NCI-H2081 (cell line): ENCODE data around the gene SLC7A1.

Experiments used
- DNase-seq, 2 experiments: peaks; one replicate each; lab custom pipeline; 2025; lab: John Stamatoyannopoulos, UW

The SLC7A1 gene

DNA sequence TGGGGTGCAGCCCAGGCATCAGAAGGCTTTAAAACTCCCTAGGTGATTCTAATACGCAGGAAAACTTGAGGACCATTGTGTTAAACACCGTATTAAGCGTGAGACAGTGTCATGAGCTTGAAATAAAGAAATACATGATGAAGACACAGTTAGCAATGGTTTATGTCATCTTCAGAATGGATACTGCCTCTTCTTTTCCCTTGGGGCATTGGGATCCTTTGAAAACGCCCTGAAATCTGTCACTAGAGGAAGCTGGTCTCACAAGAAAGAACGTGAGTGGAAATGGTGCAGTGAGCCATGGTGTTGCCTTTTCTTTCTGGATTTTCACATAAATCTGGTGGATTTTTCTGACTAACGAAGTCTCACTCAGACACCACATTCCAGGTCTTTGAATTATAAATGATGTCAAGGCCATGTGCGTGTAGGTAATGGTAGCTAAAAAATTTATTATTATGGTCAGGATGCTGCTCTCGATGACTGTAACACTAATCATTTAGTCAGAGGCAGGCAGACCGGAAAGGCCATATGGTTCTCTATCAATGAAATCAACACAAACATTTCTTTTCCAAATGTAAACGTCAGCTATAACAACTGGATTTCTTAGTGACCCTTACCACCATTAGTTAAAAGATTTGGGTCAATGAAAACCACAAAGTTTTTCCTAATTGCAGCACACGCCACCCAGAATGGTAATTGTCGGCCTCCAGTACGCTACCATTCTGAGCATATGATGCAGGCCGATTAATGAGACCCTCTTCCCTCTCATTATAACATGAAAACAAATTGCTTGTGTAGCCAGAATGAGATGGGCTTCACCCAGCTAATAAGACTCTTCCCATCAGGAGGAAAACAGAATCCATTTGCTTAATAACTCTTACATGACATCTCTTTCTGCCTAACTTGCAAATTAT lies 105.6 kb downstream of the SLC7A1 start:
- no peak for DNase-seq

DNA sequence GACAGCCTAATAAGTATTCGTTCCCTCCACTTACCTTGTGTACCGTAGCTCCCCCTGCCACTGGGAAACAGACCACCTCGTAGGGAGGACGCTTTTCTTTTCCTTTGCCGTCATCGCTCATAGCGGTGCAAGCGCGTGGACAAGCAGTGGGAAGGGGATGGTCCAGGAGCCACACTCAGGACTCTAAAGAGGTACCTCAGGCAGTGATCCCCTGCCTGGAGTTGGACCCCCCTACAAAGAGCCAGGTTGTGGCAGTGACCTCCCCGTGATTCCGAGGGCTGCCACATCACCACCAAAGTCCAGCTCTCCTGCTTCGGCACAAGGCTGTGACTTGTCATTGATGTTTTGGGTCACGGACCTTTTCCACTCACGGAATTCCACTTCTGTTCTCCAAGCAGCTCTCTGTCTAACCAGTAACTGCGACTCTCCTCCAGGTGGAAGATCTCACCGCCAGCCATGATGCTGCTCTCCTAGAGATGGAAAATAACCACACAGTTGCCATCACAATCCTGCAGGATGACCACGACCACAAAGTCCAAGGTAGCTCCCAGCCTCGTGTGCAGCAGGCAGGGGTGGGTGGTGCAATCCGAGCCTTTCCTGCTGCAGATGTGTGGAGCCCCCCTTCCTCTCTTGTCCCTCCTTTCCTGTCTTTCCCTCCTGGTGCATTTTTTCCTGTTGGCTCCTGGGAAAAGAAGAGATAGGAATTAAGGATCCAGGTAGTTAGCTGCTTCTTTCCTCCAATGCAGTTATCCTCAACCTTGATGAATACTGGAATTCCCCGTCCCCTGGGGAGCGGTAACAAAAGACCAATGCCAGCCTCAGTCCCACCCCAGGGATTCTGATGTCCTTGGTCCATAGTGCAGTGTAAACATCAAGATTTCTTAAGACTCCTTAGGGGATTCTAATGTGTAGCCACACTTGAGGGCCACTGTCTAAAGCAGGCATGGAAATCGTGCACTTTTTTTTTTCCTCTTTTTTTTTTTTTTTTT lies 107.7 kb downstream of the SLC7A1 start:
- no peak for DNase-seq

DNA sequence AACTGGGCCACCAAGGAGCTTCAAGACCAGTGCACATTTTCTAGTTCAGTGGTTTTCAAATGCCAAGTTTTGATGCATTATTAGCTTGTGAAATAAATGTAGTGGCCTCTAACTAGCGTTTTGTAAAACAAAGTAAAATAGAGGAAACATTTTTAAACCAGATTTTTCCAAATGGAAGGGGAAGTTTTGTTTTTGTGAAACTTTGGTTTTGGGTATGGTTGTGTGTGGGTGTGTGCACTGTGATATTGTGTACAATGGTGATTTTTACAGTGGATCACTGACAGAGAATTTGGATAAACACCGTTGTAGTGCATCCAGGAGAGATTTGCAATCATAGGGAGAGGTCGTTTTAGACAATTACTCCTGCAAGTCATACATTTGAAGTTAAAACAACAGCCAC lies 108.9 kb downstream of the SLC7A1 start:
- DNase-seq, result no peak

- no peak for DNase-seq
Measured at GRCh38 chr13:29484796-29485195, 110.7 kb downstream of the SLC7A1 start.

DNA sequence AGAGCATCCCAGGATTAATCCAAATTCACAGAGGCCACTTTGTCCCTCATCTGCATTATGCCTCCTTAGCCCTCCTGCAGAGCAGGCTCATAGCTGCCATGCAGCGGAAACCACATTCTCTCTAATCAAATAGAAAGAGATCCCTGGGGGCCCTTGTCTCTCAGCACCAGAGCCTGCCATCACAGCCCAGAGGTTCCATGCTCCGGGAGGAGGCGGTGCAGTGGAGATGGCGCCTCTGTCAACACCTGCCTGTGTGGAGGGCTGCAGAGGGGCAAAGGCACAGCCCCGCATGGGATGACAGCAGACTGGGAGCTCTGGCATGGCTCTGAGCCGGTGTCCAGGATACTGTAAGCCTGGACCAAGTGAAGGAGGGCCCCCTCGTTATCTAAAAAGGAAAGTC lies 111.3 kb downstream of the SLC7A1 start:
- DNase-seq, result no peak

GRCh38 chr13:29483623-29484022 lies 111.9 kb downstream of the SLC7A1 start:
- DNase-seq, result no peak

GRCh38 chr13:29483211-29483610 lies 112.3 kb downstream of the SLC7A1 start:
- no peak for DNase-seq

DNA sequence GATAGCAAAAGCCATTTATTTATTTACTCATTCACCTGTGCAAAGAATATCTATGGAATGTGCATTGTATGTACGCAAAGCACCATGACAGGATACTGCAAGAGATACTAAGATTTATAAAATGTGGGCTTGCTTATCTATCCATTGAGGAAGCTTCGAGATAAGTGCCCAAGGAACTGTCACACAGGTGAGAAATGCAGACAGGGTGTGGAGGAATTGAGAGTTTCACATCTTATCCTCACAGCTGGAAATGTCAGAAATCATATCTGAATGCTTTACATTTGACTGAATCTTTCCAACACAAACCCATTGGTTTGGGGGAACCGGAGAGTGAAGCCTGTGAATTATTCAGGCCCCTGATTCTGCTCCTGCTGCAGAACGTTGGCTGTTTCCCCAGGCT lies 113.0 kb downstream of the SLC7A1 start:
- DNase-seq, result no peak

GRCh38 chr13:29481603-29482002 lies 113.9 kb downstream of the SLC7A1 start:
- no peak for DNase-seq

DNA sequence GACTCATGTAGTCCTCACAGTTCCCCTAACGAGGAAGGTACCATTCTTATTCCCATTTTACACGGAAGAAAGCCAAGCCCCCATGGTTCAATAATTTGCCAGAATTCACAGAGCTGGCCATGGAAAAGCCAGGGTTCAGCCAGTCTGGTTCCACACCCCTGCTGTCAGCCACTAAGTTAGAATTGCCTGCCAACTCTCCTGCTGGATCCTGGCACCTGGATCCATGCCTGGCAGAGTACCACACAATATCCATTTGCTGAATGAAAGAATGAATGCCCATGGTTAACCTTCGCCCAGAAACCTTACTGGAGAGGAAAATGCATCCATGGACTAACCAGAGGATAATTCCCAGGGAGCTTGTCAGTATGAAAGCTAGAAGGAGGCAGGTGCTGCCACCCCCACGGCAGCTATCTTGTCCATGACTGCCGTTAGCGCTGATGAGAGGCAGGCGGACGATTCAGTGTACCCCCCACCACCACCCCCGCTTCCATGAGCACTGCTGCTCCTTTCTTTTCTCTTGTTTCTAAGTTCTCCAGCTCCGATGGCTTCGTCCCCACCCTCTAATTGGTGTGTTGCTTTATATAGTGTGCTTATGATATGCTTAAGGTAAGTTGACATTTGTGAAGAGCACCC lies 114.5 kb downstream of the SLC7A1 start:
- DNase-seq, result no peak

DNA sequence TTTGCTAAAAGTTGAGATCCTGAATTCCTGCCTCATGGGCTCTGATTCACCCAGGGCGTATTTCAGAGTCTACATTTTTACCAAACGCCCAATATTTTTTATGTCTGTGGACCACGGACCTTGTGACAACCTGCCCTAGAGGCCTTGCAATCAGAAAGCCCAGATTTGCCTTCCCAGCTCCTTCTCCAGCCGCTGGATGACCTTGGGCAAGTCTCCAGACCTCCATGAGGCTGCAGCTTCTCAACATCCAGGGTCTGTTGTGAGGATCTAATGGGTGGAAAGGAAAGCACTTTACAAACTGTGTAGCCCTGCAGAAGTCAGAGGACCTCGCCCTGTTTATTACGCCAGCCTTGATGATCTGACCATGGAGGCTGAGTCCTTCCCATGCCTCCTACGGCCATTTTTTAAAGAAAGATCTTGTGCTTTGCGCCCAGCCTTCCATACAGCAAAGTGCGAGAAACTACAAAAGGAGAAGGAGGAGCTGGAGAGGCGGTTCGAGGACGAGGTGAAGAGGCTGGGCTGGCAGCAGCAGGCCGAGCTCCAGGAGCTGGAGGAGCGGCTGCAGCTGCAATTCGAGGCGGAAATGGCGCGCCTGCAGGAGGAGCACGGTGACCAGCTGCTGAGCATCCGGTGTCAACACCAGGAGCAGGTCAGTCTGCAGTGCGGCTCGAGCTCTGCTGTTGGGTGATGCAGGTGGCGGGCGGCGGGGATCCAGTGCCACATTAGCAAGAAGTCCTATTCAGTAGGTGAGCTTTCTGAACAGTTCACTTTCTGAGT lies 115.6 kb downstream of the SLC7A1 start:
- DNase-seq, result no peak

DNA sequence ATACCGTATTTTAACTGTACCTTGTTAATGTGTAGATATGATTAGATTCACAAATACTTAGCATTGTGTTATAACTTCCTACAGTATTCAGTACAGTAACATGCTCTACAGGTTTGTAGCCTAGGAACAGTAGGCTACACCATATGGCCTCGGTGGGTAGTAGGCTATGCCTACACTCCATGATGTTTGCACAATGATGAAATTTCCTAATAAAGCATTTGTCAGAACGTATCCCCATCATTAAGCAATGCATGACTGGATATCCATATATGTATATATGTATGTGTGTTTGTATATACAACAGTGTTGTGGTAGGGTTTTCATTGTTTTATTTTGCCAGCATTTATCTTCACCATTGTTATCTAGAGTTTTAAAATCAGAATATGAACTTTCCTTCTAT lies 119.4 kb downstream of the SLC7A1 start:
- DNase-seq, result no peak

GRCh38 chr13:29474991-29475390 lies 120.5 kb downstream of the SLC7A1 start:
- DNase-seq, result no peak

- no peak for DNase-seq
Measured at GRCh38 chr13:29473166-29473565, 122.3 kb downstream of the SLC7A1 start.

DNA sequence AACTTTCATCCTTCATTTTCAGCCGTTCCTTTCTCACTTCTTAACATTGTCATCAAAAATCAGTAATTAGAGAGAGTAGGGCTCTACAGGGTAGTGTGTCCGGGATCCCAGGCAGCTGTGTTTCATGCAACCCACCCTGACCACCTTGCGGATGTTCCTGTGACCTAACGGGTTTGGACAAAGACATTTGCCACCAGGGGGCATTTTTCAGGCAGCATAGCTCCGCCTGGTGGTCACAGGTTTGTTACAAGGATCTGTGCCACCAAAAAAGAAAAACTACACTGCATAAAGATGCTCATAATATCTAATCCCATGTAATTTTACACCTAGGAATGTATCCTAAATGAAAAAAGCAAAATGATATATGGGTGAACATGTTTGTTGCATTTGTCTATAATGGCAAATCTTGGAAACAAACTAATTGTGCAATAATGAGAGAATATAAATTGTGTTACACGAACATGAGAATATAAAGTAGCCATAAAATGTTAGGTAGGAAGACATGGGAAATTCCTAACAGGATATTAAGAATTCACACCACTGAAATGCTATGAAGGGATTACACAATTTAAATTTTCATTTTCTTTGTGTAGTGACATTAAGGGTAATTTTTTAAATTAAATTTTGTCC lies 123.0 kb downstream of the SLC7A1 start:
- DNase-seq, result no peak

DNA sequence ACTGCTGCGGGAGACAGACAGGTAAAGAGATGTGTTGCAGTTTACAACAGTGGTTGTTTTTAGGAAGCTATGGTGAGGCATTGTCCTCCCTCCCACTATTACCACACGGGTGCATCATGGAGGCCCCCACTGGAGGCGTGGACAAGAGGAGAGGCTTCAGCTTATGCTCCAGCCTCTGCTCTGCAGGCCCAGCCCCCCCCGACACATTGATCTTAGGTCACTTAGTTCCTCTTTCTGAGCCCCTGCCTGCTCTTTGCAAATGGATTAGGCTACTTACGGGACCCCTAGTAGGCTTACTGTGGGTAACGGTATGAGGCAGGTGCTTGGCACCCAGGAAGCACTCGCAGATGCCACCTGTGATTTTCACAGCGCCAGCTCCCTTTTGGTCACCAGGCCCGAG lies 123.9 kb downstream of the SLC7A1 start:
- DNase-seq, result no peak

GRCh38 chr13:29465741-29466293 lies 129.7 kb downstream of the SLC7A1 start:
- DNase-seq, result no peak

DNA sequence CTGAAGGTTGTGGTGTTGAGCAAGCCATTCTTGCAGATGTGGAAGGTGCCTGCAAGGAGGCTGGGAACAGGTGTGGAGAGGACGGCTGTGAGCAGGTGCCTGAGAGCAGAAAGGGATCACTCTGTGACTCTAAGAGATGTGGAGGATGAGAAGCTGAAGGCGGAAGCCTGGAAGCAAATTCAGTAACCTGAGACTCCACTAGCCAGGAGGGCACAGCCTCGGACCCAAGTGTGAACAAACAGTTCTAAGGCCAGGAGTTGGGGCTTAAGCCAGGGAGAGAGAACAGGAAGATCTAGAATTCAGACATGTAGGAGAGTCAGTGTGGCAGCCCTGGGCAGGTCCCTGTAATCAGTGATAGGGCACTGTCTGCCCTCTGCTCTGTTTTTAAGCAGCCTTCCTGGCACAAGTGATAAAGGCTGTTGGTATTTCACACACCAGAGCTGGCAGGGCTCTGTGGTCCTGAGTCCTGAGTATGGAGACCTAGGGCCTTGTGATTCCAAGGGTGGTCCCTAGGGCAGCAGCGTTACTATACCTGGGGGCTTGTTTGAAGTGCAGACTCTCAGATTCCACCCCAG lies 131.3 kb downstream of the SLC7A1 start:
- no peak for DNase-seq

DNA sequence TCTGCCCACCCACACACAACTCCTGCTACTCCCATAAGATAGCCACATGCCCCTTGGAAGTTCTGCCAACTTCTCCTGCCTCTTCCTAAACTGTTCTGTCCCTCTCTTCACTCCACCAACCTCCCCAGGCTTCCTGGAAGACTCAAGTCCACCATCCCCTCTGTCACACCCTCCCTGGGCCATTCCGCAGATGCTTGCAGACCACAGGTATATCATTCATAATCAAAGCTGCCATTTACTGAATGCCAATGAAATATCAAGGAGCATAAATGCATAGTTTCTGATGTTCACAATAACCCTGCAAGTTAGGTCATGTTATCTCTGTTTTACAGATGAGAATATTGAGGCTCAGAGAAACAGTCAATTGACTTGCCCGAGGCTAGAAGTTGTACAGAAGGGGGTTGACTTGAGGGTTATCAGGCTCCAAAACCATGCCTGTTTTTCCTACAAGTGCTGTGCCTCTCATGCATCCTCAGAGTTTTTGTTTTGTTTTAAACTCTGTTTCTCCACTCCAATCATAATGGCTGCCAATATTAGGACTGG lies 135.6 kb downstream of the SLC7A1 start:
- no peak for DNase-seq
